ENCODE measurements around the gene KSR1.

- no peak for TF ChIP-seq CTCF (IDR thresholded peaks at IDR 0.05; ENCODE audit: insufficient read depth, low read depth, low read length)
- TF ChIP-seq EZH2 (IDR thresholded peaks at IDR 0.05; ENCODE audit: insufficient read depth, low read length), result no peak
Measured at GRCh38 chr17:27644586-27644985, 188.3 kb downstream of the KSR1 start.
